ENCODE measurements around the gene MIPEP. TPM values are rescaled to one million over a fixed set of nuclear protein-coding genes. Genes with fewer than 3 reads are reported as not detected.

Gene MIPEP
- total and polyA plus RNA-seq, 9 of the 15 experiments (the other 6 are each of a cell fraction or from before 2014, with no cell fraction given), result 1.7 to 19.3 (median 13.1) TPM

- TF ChIP-seq, protein P1, sequence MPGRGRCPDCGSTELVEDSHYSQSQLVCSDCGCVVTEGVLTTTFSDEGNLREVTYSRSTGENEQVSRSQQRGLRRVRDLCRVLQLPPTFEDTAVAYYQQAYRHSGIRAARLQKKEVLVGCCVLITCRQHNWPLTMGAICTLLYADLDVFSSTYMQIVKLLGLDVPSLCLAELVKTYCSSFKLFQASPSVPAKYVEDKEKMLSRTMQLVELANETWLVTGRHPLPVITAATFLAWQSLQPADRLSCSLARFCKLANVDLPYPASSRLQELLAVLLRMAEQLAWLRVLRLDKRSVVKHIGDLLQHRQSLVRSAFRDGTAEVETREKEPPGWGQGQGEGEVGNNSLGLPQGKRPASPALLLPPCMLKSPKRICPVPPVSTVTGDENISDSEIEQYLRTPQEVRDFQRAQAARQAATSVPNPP (IDR thresholded peaks at IDR 0.05; ENCODE audit: borderline replicate concordance, insufficient read depth, insufficient read length), result no peak
- TF ChIP-seq PTRF (tag; IDR thresholded peaks at IDR 0.05) (no peak), PURB (CRISPR knock-in tag; IDR thresholded peaks at IDR 0.05; ENCODE audit: low read depth) (no peak), TBL1XR1 (IDR thresholded peaks at IDR 0.05; ENCODE audit: low read length in 2 of 2) (no peak), POLR2G (IDR thresholded peaks at IDR 0.05; ENCODE audit: low read depth, low read length) (no peak), GATAD2B (IDR thresholded peaks at IDR 0.05; ENCODE audit: borderline replicate concordance) (no peak), ZNF184 (CRISPR knock-in tag; IDR thresholded peaks at IDR 0.05) (no peak), SMARCA4 (IDR thresholded peaks at IDR 0.05) (no peak)
Measured at GRCh38 chr13:23903906-23904280, 14.7 kb upstream of the MIPEP start (continued).

DNA sequence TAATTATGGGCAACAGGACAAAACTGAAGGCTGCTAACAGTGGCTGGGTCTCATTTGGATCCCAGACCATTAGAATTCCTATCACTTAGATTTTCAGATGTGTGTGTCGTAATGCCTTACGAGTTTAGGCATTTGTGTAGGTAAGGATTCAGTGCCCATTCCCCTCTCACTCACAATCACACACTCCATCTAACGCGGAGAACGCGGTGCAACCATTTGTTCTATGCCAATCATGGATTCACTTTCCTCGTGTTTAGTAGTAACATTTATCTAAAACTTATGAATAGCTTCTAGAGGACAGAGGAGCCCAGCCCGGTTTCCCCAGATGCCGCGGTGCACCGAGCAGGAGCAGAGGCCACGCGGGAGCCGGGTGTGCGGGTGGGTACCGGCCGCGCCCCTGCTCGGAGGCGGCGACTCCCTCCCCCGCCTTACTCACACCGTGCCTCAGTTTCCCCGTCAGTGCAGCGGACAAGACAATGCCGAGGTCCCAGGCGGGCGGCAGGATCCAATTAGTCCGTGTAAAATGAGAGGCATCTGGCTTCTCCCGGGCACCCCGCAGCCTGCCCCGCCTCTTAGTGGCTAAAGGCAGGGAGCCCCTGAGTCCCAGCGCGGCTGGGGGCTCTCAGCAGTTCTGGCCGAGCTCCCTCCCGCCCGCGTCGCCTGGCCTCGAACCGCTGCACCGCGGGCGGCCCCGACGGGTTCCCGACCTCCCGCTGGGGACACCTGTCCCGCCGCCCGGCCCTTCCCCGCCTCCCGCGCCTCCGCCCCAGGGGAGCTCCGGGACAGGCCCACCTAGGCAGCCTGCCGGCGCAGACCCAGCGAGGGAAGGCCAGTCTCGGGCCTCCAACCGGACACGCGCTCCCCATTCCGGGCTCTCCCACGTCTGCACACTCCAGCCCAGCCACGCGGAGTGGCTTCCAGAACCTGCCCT lies 14.0 kb upstream of the MIPEP start:
- Histone ChIP-seq H3K9me3 (replicated peaks; ENCODE audit: control insufficient read depth, insufficient read depth, low read depth, low read length) (no peaks in the 10 kb centered on the region), H3K9ac (ENCODE audit: insufficient read depth in 1 of 2, low read depth in 2 of 2, low read length in 2 of 2) (no peak overlapping the region), H3K4me2 (ENCODE audit: insufficient read depth, low read length) (no peak overlapping the region), H3K4me1 (replicated peaks in 1 of 2; ENCODE audit: control insufficient read depth in 2 of 2, insufficient read depth in 2 of 2, low read length in 2 of 2) (peaks cover 0 to 9% of the 10 kb centered on the region in 2 experiments; a peak in 2 of 5 replicates), H3K36me3 (ENCODE audit: control insufficient read depth, insufficient read depth, low read length) (no peaks in the 10 kb centered on the region), H3K27ac (ENCODE audit: extremely low read depth, low read depth, low read length) (no peak overlapping the region), H2AFZ (ENCODE audit: low read depth, low read length) (no peak overlapping the region), H3K79me2 (ENCODE audit: control insufficient read depth, insufficient read depth, low read length) (no peaks in the 10 kb centered on the region), H4K20me1 (replicated peaks; ENCODE audit: control insufficient read depth, insufficient read depth, low read length) (no peaks in the 10 kb centered on the region), H3K27me3 (ENCODE audit: control insufficient read depth in 2 of 2, insufficient read depth in 2 of 2, low read length in 2 of 2) (peaks cover 5 to 16% of the 10 kb centered on the region in 2 experiments; a peak in 1 of 5 replicates), H3K4me3 (no peak overlapping the region), H3K9me1 (ENCODE audit: control insufficient read depth, insufficient read depth, low read length) (no peaks in the 10 kb centered on the region)
- intact Hi-C loops (cut with micrococcal nuclease) (no loop called here), in situ Hi-C loops (cut with MboI) (loop anchor here (25.0 kb wide), 1 partner anchor 309 kb away; no protein-coding TSS in a partner anchor)
- ChIA-PET CTCF (ENCODE audit: low intra/inter-chr PET ratio) (no interaction called here), POLR2A (interaction anchor here (0.6 kb wide), 2 partner anchors 139 to 202 kb away, joined by 3 to 4 read pairs; no protein-coding TSS in a partner anchor)
- ATAC-seq (no peak), FAIRE-seq (no peak), DNase-seq (ENCODE audit: extremely low read depth in 1 of 4, low spot score in 3 of 4) (no peak)
- 13% methylated on average over 23 of the region's 67 CpGs for WGBS (ENCODE audit: insufficient coverage, low coverage, missing lambda C conversion rate)
- TF ChIP-seq PYGO2 (tag; IDR thresholded peaks at IDR 0.05) (no peak), FOXM1 (IDR thresholded peaks at IDR 0.05; ENCODE audit: low read depth) (no peak), FOXM1 (CRISPR knock-in tag; IDR thresholded peaks at IDR 0.05; ENCODE audit: low read depth) (no peak), FIP1L1 (IDR thresholded peaks at IDR 0.05; ENCODE audit: low read depth, low read length, poor library complexity, severe bottlenecking) (no peak), RBM22 (IDR thresholded peaks at IDR 0.05; ENCODE audit: low read depth, low read length, poor library complexity, severe bottlenecking) (no peak)
- BruUV-seq (replicated peaks), result no TSS peak

Measured in K562 (cell line).